Neutrophil (primary cell): ENCODE measurements around the gene TCF12.

Experiments used
- H3K27ac ChIP-seq: fragments of 200-600 bp; sonication (generic); 2 replicates; pipeline ENCODE4 v1.5.1; 2016; ENCODE audit warnings: mild to moderate bottlenecking, moderate library complexity
- H3K27me3 ChIP-seq: fragments of 200-600 bp; sonication (generic); 2 replicates; pipeline ENCODE4 v1.6.0; 2016; ENCODE audit warnings: mild to moderate bottlenecking
- H3K36me3 ChIP-seq: fragments of 200-600 bp; sonication (generic); 2 replicates; pipeline ENCODE4 v1.5.1; 2017
- H3K4me1 ChIP-seq, 2 experiments: fragments of 200-600 bp in 1 of 2; sonication (generic) in 1 of 2; 1 replicate in 1 of 2; 2 replicates in 1 of 2; pipeline versions ENCODE4 v1.5.1 to v1.6.1; 2013 to 2016; ENCODE audit warnings: low read depth in 1 of 2, low read length in 1 of 2, mild to moderate bottlenecking in 1 of 2, moderate library complexity in 1 of 2; ENCODE audit not compliant: control insufficient read depth in 1 of 2, insufficient read depth in 1 of 2
- H3K4me3 ChIP-seq, 2 experiments: fragments of 200-600 bp in 1 of 2; sonication (generic) in 1 of 2; 1 replicate in 1 of 2; 2 replicates in 1 of 2; pipeline ENCODE4 v1.5.1; 2013 to 2016; ENCODE audit warnings: low read depth in 1 of 2, low read length in 1 of 2, mild to moderate bottlenecking in 1 of 2, moderate library complexity in 1 of 2
- H3K9me3 ChIP-seq: fragments of 200-600 bp; sonication (generic); 2 replicates; pipeline ENCODE4 v1.5.1; 2016
- TF ChIP-seq, protein P1 (sequence below): fragments of 200-600 bp; sonication (generic); IDR thresholded peaks from 2 replicates; pipeline ENCODE4 v1.5.1; 2016; ENCODE audit warnings: antibody characterized with exemption

Gene TCF12

DNA sequence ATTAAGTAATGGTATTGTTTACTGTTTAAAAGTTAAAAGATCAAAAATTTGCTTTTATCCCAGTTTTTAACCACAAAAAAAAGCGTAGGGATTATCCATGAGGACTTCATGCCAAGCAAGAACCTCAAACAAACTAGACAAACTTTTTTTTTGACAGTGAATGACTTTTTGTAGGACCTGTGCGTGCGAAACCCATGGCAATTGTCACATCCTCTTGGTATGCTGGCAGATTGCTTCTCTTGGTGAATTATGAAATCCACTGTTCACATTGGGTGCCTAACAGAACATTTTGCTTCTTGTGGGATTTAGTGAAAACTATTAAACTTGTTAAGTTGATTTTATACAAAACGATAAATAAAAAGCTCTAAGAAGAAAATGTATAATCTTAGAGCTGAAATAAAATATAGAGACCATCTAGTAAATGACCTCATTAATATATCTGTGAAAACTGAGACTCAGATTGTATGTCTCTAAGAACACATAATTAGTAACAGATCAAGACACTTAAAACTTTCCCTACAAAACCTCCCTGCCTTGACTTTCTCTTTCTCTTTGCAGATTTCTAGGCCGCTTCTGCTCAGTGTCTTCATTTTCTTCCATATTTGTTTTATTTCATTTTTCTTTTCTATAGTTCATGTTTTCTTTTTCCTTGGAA, 370.6 kb downstream of the TCF12 start:
- Histone ChIP-seq H3K4me3 (no peak overlapping the region), H3K36me3 (peaks cover 10% of the 10 kb centered on the region), H3K9me3 (no peaks in the 10 kb centered on the region), H3K27me3 (no peaks in the 10 kb centered on the region), H3K4me1 (peaks cover 8 to 9% of the 10 kb centered on the region in 2 experiments), H3K27ac (no peak overlapping the region)
- TF ChIP-seq, protein P1, sequence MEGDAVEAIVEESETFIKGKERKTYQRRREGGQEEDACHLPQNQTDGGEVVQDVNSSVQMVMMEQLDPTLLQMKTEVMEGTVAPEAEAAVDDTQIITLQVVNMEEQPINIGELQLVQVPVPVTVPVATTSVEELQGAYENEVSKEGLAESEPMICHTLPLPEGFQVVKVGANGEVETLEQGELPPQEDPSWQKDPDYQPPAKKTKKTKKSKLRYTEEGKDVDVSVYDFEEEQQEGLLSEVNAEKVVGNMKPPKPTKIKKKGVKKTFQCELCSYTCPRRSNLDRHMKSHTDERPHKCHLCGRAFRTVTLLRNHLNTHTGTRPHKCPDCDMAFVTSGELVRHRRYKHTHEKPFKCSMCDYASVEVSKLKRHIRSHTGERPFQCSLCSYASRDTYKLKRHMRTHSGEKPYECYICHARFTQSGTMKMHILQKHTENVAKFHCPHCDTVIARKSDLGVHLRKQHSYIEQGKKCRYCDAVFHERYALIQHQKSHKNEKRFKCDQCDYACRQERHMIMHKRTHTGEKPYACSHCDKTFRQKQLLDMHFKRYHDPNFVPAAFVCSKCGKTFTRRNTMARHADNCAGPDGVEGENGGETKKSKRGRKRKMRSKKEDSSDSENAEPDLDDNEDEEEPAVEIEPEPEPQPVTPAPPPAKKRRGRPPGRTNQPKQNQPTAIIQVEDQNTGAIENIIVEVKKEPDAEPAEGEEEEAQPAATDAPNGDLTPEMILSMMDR = no peak

DNA sequence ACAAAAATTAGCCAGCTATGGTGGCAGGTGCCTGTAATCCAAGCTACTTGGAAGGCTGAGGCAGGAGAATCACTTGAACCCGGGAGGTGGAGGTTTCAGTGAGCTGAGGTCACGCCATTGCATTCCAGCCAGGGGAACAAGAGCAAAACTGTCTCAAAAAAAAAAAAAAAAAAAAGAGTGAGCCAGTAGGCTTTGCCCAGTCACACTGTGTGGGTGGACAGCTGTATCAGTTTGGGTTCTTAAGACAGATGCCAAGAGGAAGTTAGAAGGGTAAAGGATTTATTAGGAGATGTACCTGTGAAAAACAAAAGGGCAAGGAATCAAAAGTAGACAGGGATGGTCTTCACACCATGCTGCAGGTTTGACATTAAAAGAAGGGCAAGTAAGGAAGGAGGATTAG, 371.7 kb downstream of the TCF12 start:
- Histone ChIP-seq H3K4me3 (no peak overlapping the region), H3K36me3 (peaks cover 10% of the 10 kb centered on the region), H3K27me3 (no peaks in the 10 kb centered on the region), H3K9me3 (no peaks in the 10 kb centered on the region), H3K4me1 (peaks cover 0 to 3% of the 10 kb centered on the region in 2 experiments), H3K27ac (no peak overlapping the region)
- TF ChIP-seq, protein P1 = no peak

DNA sequence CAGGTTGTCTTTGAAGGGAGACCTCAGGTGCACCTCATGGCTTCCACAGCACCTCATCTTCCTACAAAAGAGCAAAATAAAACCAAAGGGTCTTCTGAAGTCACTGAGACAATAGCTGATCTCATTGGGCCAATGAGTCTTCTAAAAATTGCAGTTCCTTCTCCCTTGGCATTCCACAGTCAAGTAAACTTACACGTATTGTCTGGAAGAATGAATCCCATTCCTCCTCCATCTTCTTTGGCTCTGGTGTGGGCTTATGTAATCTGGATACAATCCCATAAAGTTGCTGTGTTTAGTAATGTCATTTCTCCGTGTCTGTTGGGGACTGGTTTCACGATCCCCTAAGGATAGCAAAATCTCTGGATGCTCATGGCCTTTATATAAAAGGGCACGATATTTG, 372.4 kb downstream of the TCF12 start:
- no peak overlapping the region for H3K27ac ChIP-seq
- no peak overlapping the region for H3K4me3 ChIP-seq
- no peaks in the 10 kb centered on the region for H3K9me3 ChIP-seq
- no peaks in the 10 kb centered on the region for H3K27me3 ChIP-seq
- TF ChIP-seq, protein P1 = no peak
- H3K4me1 ChIP-seq = peaks cover 0 to 3% of the 10 kb centered on the region in 2 experiments
- peaks cover 7% of the 10 kb centered on the region for H3K36me3 ChIP-seq

DNA sequence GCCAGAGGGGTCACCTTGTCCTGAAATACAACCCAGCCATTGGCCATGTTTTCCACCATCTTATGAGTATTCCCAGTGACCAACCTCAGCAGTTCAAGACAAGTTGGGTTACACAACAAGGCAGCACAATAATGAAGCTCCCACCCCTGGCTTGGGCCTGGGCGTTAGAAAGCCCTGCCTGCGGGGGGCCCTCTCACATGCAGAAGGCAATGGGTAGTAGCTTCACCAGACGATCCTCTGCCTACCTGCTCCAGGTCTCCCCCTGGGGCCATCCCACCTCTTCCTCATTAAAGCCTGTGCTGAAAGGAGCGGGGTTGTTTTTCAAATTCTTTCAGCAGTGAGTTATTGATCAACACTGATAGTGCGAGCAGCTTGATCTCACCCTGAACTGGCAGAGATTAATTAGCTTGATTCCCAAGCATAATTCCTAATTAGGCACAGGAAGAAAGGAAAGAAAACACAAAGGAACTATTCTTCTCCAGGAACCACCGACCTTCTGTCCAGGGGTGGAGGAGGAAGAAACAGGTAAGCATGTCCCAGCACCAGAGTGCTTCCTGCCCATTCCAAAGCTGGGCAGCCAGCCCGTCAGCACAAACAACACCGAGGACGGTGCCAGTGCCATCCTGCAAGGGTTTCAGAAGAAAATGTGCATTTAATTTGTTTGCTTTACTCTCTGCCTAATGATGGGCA, 378.2 kb downstream of the TCF12 start:
- no peak overlapping the region for H3K4me3 ChIP-seq

DNA sequence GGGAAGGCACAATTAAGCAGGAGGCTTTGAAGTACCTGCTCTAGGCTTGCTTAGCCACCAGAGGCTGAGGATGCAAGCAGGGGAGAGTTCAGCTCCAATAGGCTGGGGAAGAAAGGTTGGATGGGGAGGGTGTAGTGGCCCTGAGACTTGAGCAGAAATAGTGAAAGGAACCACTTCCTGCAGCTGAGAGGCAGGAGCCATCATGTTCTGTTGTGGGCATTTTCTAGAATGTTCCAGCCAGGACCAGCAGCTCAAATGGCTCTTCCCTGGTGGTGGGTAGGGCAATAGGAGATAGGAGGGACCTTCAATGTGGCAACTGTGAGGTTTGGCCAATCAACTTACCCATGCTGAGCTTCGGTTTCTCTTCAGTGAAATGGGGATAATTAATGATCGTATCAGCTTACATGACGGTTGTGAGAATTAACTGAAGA, 378.7 kb downstream of the TCF12 start:
- Histone ChIP-seq H3K27me3 (no peaks in the 10 kb centered on the region), H3K9me3 (no peaks in the 10 kb centered on the region), H3K36me3 (no peaks in the 10 kb centered on the region), H3K4me3 (no peak overlapping the region), H3K27ac (no peak overlapping the region), H3K4me1 (peaks cover 5 to 18% of the 10 kb centered on the region in 2 experiments)
- TF ChIP-seq, protein P1 = no peak

More for the DNA sequence above, 378.2 kb downstream of the TCF12 start:
- no peaks in the 10 kb centered on the region for H3K27me3 ChIP-seq
- no peak overlapping the region for H3K27ac ChIP-seq
- H3K9me3 ChIP-seq = no peaks in the 10 kb centered on the region
- H3K4me1 ChIP-seq = peaks cover 5 to 18% of the 10 kb centered on the region in 2 experiments
- H3K36me3 ChIP-seq = no peaks in the 10 kb centered on the region
- TF ChIP-seq, protein P1 = no peak
